Neural crest cell (in vitro differentiated cells): ENCODE data around the gene NAT8L. TPM values are rescaled to one million over a fixed set of nuclear protein-coding genes. Genes with fewer than 3 reads are reported as not detected.

Source experiments
- DNase-seq: peaks from one replicate; pipeline ENCODE4 v3.0.0; 2021; ENCODE audit warnings: low read depth, mixed read lengths, low spot score
- H3K27ac Mint-ChIP-seq: one replicate; pipeline ENCODE4 v1.8.0; 2021; ENCODE audit warnings: mild to moderate bottlenecking, mixed read lengths; ENCODE audit not compliant: unreplicated experiment
- H3K27me3 Mint-ChIP-seq: 2 replicates; pipeline ENCODE4 v1.8.0; 2021; ENCODE audit warnings: low read depth, mild to moderate bottlenecking, mixed read lengths
- H3K36me3 Mint-ChIP-seq: 2 replicates; pipeline ENCODE4 v1.8.0; 2021; ENCODE audit warnings: low read depth, mild to moderate bottlenecking, mixed read lengths
- H3K4me1 Mint-ChIP-seq: 2 replicates; pipeline ENCODE4 v1.8.0; 2021; ENCODE audit warnings: mixed read lengths
- H3K4me3 Mint-ChIP-seq: one replicate; pipeline ENCODE4 v1.8.0; 2021; ENCODE audit warnings: mild to moderate bottlenecking, mixed read lengths
- H3K9me3 Mint-ChIP-seq: 2 replicates; pipeline ENCODE4 v1.8.0; 2021; ENCODE audit warnings: mixed read lengths
- CTCF ChIP-seq: fragments of 200-600 bp; sonication (generic); conservative IDR thresholded peaks from 2 replicates; pipeline ENCODE4 v1.5.0; 2021; ENCODE audit warnings: antibody characterized with exemption, mild to moderate bottlenecking
- total RNA-seq: library from RNA; stranded (reverse); gene quantifications from 2 replicates; pipeline ENCODE4 v1.2.1, GENCODE V29; 2021

The NAT8L gene
- total RNA-seq, 1 donor from 2014 or later: 19.5 TPM

DNA sequence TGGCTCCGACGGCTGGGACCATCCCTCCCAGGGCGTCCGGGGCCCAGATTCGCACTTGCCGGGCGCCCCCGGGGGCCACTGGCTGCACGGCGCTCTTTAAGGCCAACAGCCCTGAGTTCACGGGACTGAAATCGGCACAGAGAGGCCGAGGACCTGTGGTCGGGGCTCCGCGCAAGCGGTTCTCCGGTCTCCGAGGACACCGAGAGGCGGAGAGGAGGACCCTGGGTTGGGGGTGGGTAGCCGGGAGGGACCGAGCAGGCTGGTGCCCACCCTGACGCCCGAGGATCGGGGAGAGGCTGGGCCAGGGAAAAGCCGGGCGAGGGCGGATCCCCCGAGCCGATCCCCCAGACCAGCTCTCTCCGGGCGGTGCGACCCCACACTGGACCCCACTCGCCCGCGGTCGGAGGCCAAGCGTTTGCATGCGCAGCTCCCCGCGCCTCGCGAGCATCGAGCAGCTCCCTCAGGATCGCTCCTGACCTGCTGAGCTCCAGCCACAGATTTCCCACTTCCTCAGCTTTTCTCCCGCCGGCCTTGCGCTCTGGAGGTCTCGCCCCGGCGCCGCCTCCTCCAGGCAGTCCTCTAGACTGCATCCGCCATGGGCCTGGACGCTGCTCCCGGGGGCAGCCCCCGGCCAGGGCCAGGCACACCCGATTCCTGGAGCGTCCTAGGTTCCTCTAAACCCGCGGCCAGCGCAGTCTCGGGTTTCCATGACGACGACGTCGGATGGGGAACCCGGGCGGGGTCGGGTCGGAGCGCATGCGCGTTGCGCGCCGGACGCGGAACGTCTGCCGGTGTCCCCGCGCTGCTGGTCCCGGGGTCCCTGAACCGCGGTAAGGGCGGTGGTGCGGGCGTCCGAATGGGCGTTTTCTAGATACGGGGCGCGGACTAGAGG is 17.6 kb upstream of the NAT8L start:
- Mint-ChIP-seq H3K27ac (no peak overlapping the region), H3K9me3 (no peaks in the 10 kb centered on the region), H3K27me3 (peaks cover 29% of the 10 kb centered on the region), H3K36me3 (no peaks in the 10 kb centered on the region), H3K4me1 (no peaks in the 10 kb centered on the region), H3K4me3 (peak overlapping the region; percentile 88)
- DNase-seq: peak; percentile 93
- TF ChIP-seq CTCF: no peak

DNA sequence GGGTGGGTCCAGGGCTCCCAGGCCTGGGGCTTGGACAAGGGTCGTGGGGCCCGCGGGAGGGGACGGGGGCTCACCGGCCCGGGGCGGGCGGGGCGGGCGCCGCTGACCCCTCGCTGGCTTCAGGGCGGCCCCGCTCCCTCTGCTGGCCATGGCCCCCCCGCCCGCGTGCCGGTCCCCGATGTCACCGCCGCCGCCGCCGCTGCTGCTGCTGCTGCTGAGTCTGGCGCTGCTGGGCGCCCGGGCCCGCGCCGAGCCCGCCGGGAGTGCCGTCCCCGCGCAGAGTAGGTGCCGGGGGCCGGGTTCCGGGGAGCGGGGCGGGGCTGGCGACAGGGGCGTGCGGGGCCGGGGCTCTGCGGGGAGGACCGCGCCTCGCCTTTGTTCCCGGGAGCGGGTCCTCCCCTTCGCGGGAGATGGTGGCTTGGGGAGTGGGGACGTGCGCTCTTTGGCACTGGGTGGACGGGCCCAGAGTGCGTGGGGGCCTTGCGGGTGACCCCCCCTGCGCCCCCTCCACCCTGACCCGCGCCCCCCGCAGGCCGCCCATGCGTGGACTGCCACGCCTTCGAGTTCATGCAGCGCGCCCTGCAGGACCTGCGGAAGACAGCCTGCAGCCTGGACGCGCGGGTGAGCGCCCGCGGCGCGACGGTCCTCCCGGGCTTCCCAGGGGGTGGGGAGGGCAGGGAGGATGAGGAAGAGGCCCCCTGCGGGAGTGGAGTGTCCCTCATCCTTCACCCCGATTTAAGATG is 16.8 kb upstream of the NAT8L start:
- peak overlapping the region; percentile 88 for H3K4me3 Mint-ChIP-seq
- no peak for DNase-seq
- H3K9me3 Mint-ChIP-seq: no peaks in the 10 kb centered on the region
- no peak for TF ChIP-seq CTCF
- no peaks in the 10 kb centered on the region for H3K4me1 Mint-ChIP-seq
- H3K27me3 Mint-ChIP-seq: peaks cover 27% of the 10 kb centered on the region
- no peak overlapping the region for H3K27ac Mint-ChIP-seq
- no peaks in the 10 kb centered on the region for H3K36me3 Mint-ChIP-seq

GRCh38 chr4:2042947-2043395 is 16.2 kb upstream of the NAT8L start:
- no peak for DNase-seq
- Mint-ChIP-seq H3K4me1 (no peaks in the 10 kb centered on the region), H3K4me3 (peak overlapping the region; percentile 87), H3K36me3 (no peaks in the 10 kb centered on the region), H3K9me3 (no peaks in the 10 kb centered on the region), H3K27ac (no peak overlapping the region), H3K27me3 (peaks cover 27% of the 10 kb centered on the region)
- TF ChIP-seq CTCF: no peak

- no peaks in the 10 kb centered on the region for H3K4me1 Mint-ChIP-seq
- H3K27me3 Mint-ChIP-seq: peaks cover 24% of the 10 kb centered on the region
- no peaks in the 10 kb centered on the region for H3K9me3 Mint-ChIP-seq
- TF ChIP-seq CTCF: no peak
- DNase-seq: no peak
- H3K27ac Mint-ChIP-seq: no peak overlapping the region
- no peaks in the 10 kb centered on the region for H3K36me3 Mint-ChIP-seq
- peak overlapping the region; percentile 87 for H3K4me3 Mint-ChIP-seq
Observed at GRCh38 chr4:2043396-2044118, 15.6 kb upstream of the NAT8L start.

DNA sequence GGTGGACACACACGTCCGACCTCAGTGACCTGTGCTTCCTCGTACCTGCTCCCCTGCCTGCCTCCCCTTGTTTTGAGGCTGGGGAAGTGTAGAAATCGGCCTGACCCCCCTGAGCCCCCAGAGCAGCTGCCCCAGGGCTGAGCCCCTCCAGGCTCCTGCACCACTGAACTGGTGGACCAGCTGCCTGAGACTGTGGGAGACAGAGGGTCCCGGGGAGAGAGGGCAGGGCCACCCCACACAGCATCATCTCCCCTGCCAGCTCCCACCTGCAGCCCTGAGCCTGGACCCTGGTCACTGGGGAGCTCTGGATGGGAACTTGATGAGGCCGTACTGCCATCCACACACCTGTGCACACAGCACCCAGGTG is 15.0 kb upstream of the NAT8L start:
- TF ChIP-seq CTCF: no peak
- no peaks in the 10 kb centered on the region for H3K4me1 Mint-ChIP-seq
- no peak for DNase-seq
- H3K9me3 Mint-ChIP-seq: no peaks in the 10 kb centered on the region
- peak overlapping the region; percentile 61 for H3K4me3 Mint-ChIP-seq
- peaks cover 18% of the 10 kb centered on the region for H3K27me3 Mint-ChIP-seq
- H3K27ac Mint-ChIP-seq: no peak overlapping the region
- H3K36me3 Mint-ChIP-seq: no peaks in the 10 kb centered on the region
